Right forelimb (tissue), 1 donor: ENCODE measurements around the gene KCNIP1.

Experiments
- DNase-seq: peaks from one replicate; pipeline ENCODE4 v3.0.0-alpha.2; 2018

Gene KCNIP1

DNA sequence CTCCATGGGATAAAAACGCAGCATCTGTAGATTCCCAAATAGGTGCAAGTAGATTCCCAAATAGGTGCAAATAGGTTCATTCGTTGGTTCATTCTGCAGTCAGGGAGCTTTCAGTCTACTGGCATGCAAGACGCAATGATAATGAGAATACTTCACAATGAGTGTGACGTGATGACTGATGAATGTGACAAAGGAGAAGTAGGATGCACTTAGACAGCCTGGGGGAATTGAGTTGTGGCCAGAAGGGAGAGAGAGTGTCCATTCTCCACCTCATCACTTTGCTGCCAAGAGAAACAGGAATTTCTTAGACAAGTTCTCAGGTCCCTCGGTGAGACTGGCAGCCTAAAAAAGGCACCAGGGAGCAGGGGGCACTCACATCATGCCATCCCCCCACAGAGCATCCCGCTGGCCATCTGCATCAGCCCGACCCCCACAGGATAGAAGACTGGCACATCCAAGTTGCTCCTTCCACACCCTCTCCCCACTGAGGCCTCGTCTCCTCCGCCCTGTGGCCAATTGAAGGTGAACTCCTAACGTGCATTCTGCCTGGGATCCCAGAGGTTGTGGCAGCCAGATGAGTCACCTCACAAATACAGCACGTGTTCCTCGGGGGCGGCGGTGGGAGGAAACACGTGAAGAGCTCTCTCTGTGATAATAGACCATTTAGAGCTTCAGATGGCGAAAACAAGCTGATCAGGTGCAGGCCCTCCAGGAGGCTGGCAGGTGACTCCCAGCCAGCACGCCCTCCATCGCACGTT lies 19.9 kb upstream of the KCNIP1 start:
- DNase-seq = peak; percentile 24

DNA sequence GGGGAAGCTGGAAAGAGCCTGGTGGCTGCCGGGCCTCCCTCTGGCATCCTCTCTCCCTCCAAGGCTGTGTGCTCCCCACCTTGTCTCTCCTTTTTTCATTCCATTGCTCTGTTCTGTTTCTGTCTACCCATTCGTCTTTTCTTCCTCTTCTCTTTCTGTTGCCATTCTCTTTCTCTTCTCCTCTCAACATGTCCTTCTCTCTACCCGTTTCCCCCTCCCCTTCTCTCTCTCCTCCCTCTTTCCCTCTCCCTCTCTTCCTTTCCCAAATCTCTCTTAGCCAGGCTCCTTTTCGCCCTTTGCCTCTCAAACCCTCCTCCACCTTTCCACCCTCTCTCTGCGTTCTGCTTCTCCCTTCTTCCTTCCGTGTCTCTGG lies 19.4 kb upstream of the KCNIP1 start:
- peak; percentile 12 for DNase-seq

GRCh38 chr5:170484847-170485615 lies 18.8 kb upstream of the KCNIP1 start:
- peak; percentile 24 for DNase-seq

DNA sequence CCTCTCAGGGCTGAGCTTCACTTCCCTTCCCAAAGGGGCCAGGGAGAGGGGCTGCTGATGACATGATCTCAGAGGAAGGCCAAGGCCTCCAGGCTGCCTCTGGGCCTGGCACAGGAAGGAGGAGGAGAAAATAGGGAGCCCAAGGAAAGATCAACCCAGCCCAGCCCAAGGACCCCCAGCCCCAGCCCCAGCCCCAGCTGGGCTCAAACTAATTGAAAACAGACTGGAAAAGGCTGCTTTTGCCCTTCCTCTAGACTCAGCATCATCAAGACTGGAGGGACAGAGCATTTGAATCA lies 18.3 kb upstream of the KCNIP1 start:
- DNase-seq = peak; percentile 29

- peak; percentile 19 for DNase-seq
These were observed 17.4 kb upstream of the KCNIP1 start for GRCh38 chr5:170486371-170486770.

DNA sequence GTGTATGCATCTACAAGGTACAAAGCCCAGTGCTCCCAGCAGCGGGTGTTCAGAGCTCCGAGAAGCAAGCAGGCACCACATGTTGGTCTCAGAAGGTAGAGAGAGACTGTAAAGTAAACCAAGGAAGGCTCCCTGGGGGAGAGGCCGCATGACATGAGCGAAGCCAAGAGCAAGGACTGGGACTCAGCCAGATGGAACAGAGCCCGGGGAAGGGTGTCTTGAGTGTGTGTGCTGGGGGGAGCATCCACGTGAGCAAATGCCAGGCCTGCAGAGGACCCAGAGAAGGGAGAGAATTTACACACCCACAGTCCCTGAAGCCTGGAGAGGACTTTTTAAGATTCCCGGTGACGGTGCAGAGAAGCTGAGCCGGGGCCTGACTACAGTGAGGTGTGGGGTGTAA lies 15.2 kb upstream of the KCNIP1 start:
- DNase-seq = no peak

GRCh38 chr5:170489199-170489598 lies 14.6 kb upstream of the KCNIP1 start:
- no peak for DNase-seq

DNA sequence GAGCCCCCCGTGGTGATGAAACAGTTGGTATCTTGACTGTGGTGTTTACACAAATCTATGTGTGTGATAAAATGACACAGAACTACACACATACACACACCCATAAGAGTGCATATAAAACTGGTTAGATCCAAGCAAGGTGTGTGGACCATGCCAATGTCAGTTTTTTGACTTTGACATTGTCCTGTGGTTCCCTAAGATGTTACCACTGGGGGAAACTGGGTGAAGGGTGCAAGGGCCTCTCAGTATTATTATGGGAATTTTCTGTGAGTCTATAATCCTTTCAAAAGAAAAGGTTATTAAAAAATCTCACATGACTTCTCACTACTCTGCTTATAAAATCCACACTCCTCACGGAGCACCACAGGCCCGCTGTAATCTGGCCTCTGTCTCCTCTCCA lies 13.4 kb upstream of the KCNIP1 start:
- no peak for DNase-seq

- DNase-seq = peak; percentile 59
These were observed 12.3 kb upstream of the KCNIP1 start for GRCh38 chr5:170491479-170491878.

- no peak for DNase-seq
These were observed 10.6 kb upstream of the KCNIP1 start for GRCh38 chr5:170493028-170493820.

DNA sequence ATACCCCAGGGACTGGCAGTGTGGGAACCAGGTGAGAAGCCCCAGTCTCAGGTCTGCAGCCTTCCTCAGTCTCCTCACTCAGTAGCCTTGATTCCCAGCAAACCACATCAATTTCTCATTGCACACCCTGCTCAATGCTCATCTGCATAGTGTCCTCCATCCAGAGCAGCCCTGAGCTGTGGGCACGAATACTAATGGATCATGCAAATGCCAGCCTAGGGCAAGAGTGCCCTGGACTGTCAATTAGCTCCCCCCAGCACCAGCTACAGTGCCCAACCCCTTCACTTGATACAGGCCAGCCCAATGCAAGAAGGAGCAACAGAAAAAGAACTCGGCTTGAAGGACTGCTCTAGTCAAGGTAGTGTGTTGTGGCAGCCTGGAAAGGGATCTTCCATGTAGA lies 9.8 kb upstream of the KCNIP1 start:
- DNase-seq = no peak

- DNase-seq = no peak
These were observed 7.8 kb upstream of the KCNIP1 start for GRCh38 chr5:170495825-170496661.

GRCh38 chr5:170496662-170497028 lies 7.2 kb upstream of the KCNIP1 start:
- DNase-seq = no peak

GRCh38 chr5:170497311-170498038 lies 6.3 kb upstream of the KCNIP1 start:
- DNase-seq = peak; percentile 61

- DNase-seq = no peak
These were observed 4.9 kb upstream of the KCNIP1 start for GRCh38 chr5:170498811-170499351.

DNA sequence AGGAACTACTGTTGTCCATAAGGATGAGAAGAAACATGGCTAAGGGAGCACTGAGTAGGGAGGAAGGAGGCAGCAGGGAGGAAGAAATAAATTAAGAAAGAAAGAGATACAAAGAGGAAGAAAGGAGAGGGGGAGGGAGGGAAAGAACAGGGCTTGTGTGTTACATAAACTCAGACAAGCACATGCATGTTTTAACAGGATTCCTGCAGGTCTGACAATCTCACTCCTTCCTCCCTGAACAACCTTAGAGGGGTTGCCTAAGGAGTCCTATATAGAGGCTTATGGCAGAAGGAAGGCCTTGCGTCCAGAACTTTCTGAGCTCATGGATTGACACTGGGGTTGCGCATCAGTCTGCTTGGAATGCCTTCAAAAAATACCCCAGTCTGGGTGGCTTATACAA lies 4.2 kb upstream of the KCNIP1 start:
- no peak for DNase-seq

DNA sequence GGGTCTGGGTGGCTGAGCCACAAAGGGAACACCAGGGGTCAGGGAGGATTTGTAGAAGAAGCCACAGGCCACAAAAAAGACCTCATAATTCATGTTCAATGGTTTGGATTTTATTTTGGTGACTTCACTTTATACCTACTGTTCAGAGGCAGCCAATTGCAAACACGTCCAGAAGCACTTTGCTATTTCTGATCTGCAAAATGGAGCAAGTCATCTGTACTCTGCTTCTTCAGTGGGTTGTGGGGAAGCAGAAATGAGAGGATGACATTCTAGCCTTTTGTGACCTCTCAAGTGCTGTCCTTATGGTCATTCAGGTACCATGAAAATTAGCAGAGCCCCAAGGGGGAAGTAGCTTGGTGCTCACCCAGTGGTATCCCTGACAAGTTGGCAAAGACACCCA lies 2.5 kb upstream of the KCNIP1 start:
- no peak for DNase-seq

GRCh38 chr5:170501931-170502330 lies 1.9 kb upstream of the KCNIP1 start:
- no peak for DNase-seq

DNA sequence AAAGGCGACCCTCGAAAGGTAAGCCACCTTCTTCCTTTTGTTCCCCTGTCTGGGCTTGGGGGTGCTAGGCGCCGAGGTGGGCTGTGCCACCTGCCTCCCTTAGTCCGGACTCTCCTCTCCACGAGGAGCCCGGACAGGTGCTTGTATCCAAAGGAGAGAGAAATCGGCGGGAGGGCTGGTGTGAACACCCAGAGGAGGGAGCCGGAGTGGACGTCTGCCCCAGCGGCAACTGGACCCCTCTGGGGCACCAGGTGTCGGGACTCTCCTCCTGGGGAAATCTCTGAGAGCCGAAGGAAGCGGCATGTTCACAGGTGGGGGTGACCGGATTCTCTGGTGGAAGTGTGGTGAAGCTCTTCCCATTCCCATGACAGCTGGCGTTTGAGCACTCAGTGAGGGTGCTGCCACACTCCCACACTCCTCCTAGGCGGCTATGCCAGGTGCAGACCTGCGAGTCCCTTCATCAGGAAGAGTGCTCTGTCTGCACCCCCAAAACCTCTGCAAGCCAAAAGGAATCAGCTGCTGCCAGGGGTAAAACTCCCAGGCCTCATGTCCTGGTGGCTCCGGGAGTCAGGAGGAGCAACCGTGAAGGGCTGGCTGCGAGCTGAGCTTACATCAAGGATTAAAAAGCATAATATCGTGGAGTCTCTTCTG lies 921 bp downstream of the KCNIP1 start:
- no peak for DNase-seq

DNA sequence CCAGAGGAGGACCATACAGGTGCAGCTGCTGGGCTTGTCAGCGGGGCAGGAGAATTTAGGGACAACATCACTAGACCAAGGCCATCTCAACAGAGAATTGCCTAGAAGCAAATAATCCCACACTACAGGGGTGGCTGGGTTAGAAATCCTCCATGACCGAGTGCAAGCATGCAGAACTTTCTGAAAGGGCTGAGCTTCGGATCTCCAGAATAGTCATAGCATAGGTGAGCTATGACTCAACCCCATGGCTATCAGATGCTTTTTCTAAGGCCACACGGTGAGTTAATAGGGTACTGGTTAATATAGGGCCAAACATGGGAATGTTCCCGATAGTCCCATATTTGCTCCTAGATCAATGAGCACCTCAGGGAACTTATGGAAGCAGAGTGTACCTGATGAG lies 4.2 kb downstream of the KCNIP1 start:
- no peak for DNase-seq

GRCh38 chr5:170508660-170509347 lies 5.0 kb downstream of the KCNIP1 start:
- DNase-seq = no peak
